Left ventricle myocardium superior (tissue), 1 donor: ENCODE measurements around the gene ACE. TPM values are rescaled to one million over a fixed set of nuclear protein-coding genes. Genes with fewer than 3 reads are reported as not detected.
"Not testable (repeated sequence)": the region's sequence is repeated elsewhere in the genome, so short reads cannot be mapped to it uniquely, and the experiment has no call there.

Source experiments
- ATAC-seq: fragments of 200-7000 bp; cut with Tn5 transposase; one replicate; pipeline ENCODE4 v1.9.1; 2020; ENCODE audit warnings: mild to moderate bottlenecking, moderate library complexity
- DNase-seq: peaks from one replicate; pipeline ENCODE4 v3.0.0-alpha.2; 2020
- intact Hi-C: fragments of 100-400 bp; cut with micrococcal nuclease; formaldehyde crosslinking; loops from one replicate; pipeline ENCODE4 v1.11.0; 2022
- total RNA-seq: library from RNA; stranded (reverse); fragmentation: NEBNext Ultra II Directional; extraction: Animal tissue kit (Norgen Biotek cat#: 25700); gene quantifications from one replicate; pipeline ENCODE4 v1.2.1, GENCODE V29; 2021
- donor health status: DM: no; HTN: yes; CAD: no; lungs with severe emphysema.

Gene ACE
- total RNA-seq, 1 donor from 2014 or later = 5.6 TPM

DNA sequence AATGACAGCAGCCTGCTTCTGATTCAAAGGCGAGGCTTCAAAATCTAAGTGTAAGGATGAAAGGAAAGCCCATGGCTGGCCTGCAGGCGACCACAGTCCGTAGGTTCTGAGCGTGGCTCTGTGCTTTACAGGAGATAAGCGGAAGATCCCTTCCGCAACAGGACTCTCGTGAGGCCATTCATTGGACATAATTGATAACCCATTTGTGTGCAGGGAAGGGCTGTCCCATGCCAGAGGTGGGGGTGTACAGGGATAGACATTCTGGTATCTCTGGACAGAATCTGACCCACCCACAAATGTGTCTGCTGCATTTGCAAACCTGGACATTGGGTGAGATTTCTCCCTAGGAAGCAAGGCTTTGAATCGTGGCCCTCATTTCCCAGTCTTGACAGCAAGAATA is 34.8 kb upstream of the ACE start:
- ATAC-seq (no peak), DNase-seq (no peak)
- intact Hi-C loops = no loop called here

DNA sequence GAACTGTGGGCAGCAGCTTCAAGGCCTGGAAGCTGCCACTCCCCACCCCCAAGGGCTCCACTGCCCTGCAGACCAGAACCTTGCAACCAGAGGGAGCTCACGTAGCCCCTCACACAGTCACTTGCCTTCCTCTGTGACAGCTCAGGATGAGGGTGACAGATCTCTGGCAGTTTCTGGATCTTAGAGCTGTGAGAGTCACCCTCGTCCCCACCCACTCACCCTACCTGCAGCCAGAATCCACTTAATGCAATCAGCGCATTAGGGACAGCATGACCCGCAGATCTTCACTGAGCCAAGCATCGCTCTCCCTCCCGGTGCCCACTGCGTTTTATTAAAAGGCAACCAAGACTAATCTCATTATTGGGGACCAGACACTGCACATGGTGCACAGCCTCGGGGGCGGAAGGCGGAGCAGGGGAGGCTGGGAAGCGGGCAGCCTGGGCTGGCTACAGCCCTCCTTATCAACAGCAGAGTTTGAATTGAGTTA is 34.3 kb upstream of the ACE start:
- DNase-seq (no peak), ATAC-seq (peak; percentile 44)
- intact Hi-C loops = no loop called here

DNA sequence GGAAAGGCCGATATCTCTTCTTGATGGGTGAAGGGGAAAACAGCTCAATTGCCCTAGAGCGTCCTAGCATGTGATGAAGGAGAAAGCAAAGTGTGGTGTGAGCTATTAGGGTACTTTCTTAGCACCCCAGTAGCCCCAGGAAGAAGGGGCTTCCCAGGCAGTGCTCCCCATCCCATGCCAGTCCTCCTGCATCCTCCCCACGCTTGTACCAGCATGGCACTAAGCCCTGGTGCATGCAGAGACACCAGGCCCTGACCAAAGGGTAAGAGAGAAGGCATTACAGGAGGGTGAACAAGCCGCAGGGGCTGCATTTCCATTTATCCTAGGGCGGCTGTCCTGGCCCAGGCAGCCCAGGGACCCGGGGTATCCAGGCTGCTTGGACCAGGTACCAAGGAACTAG is 33.8 kb upstream of the ACE start:
- ATAC-seq (no peak), DNase-seq (no peak)
- intact Hi-C loops = no loop called here

DNA sequence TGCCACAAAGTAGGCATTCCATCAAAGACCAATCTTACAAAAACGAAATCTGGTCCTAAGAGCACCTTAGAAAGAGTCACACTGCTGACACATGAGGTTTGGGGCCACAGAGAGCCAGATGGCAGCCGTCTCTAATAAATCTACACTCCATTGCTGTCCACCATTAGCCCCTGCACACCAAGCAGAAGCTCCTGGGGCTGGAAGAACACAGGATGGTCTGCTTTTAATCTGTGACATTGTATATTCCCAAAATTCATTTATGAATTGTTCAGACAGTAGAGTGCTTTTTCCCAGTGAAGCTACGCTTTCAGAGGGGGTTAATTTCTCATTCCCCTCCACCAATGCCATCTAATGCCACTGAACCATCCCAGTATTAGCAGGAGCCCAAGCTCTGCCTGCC is 32.4 kb upstream of the ACE start:
- ATAC-seq (no peak), DNase-seq (no peak)
- intact Hi-C loops = no loop called here

DNA sequence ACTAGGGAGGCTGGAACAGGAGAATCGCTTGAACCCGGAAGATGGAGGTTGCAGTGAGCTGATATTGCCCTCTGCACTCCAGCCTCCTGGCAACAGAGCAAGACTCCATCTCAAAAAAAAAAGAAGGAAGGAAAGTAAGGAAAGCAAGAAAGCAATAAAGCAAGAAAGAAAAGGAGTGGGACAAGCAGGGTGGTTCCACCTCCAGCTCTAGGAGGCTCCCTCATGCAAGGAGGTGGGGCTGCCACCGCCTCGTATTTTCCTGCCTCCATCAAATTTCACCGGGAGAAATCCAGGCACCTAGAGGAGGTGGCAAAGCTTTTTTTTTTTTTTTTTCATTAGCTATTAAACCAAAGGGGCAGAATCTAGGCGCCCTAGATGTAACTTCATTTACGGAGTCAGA is 31.8 kb upstream of the ACE start:
- intact Hi-C loops = no loop called here
- ATAC-seq (no peak), DNase-seq (peak; percentile 10)

DNA sequence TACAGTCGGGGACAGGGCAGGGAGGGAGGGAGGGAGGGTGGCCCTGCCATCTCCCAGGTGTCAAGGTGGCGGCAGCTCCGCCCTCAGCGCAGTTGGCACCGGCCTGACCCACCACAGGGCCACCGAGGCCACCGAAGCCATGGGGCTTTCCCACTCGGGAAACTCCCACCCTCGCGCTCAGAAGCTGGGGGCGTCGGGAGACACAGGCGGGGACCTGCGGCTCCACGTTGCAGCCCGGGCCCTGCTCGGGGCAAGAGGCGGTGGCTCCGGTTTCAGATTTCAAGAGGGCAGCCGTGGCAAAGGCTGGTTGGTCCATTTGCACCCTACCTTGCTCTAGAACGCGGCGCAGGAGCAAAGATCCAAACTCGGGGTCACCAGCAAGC is 31.3 kb upstream of the ACE start:
- DNase-seq (peak; percentile 40), ATAC-seq (no peak)
- intact Hi-C loops = no loop called here

DNA sequence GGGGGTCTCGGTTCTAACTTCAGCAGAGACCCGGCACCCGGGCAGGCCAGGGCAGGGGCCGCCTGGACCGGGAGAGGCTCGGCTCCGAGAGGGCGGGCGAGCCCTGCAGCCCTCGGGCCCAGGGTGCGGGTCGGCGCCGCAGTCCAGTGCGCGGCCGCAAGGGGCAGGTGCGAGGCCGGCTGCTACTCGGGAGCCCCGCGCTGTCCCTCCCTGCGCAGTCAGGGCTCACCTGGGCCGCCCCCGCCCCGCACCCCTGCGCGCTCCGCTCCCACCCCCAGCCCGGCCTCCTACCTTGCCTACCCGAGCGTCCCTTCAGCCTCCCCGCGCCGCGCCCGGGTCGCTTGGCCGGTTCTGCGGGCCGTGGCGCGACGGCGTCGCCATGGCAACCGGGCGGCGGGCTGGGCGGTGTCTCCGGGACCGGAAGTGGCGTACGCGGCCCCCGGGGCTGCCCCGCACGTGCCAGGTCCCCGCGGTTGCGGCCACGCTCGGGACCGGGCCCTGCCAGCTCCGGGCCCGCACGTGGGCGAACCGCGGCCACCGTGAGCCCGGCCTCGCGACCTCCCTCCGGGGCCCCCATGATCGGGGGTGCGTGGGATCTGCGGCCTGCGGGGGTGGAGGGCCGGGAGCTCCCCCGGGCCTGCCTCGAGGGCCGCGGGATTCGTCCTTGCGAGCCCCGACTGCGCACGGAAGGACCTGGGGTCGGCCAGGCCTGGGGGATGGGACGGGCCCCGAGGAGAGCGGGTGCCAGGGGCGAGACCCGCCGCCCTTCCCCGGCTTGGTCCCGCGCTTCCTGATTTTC is 30.7 kb upstream of the ACE start, which contains the start of gene CYB561:
Gene CYB561 (minus strand): TSS at position 353 of the 799 bp plus-strand sequence. CDS start 8,759 bp downstream, outside the sequence.
- intact Hi-C loops = no loop called here
- DNase-seq = peak; percentile 89
- ATAC-seq = peak; percentile 83

DNA sequence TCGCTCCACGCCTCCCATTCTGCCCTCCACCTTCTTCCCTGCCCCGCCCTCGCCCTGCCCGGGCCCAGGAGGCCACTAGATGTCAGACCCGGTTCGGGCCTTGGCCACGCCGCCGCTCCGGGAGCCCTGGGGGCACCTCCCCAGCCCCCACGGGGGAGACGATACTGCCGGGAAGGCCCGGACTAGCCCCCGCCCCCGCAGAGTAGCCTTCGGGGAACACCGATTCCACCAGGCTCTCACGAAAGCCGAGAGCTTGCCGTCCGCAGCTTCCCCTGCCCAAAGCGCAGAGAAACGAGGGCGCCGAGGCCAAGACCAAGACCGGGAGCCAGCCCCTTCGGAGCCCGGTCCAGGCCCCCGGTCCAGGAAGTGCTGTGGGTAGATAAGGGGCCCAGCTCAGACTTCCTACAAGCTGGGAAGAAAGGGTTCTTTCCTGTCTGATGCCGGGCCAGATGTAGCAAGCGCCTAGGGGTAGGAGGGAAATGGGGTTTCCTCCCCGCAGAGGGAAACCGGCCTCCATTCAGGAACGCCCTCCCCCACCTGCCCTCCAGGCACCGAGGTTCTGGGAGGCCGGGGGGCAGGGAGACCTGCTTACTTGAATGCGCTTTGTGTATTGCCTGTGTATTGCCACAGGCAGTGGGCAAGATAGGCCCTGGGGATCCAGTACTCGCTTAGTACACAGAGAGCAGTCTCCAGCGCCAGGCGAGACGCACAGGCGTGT is 29.9 kb upstream of the ACE start:
- intact Hi-C loops = no loop called here
- DNase-seq (peak; percentile 80), ATAC-seq (peak; percentile 68)

DNA sequence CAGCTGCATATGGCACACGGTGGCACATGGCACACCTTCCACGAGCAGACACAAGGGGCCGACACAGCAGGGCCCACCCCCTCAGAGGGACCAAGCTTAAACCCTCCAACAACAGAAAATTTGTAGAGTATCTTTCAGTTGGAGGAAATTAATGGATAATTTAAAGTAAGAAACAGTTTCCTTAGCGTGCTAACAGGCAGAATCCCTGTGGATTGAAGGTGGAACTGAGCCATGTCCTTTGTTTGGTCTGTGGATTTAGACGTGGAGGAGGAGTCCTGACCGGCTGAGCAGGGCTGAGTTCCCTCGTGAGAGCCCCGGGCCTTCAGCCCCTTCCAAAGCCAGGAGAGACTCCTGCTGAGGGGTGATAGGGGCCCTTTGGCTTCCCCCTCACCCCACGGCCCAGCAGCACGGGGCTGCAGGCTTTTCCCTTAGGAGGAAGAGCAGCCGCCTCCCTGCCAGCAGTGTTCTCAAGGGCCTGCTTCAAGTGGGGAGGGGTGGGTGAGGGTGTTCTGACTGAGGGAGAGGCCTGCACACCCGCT is 29.3 kb upstream of the ACE start:
- ATAC-seq = no peak
- intact Hi-C loops = no loop called here

DNA sequence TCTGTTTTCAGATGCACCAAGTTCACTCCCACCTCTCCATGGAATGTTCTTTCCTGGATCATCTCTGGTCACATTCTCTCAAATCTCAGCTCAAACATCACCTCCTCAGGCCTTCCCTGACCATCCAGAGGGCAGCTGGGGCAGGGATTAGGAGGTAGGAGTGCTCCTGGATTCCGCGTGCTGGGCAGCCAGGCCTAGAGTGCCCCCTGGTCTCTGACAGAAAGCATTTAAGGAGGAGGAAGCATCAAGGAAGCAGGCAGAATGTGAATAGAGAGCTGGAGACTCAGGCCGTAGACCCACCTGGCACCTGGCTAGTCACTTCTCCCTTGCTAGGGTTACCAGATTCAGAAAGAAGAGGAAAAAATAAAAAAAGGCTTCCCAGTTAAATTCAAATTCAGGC is 28.2 kb upstream of the ACE start:
- DNase-seq (no peak), ATAC-seq (no peak)
- intact Hi-C loops = no loop called here

More for the DNA sequence above, 29.3 kb upstream of the ACE start:
- DNase-seq = peak; percentile 26

DNA sequence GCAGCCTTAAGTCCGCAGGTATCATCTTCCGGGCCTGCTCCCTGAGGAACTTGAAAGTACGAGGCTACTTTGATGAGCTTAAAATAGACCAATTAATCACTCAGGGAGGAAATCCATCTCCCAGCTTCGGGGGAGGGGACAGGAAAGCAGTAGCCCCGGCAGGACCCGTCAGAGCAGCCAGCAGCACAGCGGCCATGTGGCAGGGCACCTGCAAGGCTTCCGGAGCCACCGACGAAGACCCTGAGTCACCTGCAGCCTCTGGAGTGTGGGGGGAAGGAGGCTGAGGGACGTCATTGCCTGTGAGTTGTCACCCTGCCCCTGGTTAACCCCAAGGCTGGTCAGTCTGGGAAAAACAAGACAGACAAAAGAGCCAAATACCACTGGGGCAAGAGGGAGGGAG is 26.3 kb upstream of the ACE start:
- intact Hi-C loops = no loop called here
- no peak for ATAC-seq
- peak; percentile 25 for DNase-seq

DNA sequence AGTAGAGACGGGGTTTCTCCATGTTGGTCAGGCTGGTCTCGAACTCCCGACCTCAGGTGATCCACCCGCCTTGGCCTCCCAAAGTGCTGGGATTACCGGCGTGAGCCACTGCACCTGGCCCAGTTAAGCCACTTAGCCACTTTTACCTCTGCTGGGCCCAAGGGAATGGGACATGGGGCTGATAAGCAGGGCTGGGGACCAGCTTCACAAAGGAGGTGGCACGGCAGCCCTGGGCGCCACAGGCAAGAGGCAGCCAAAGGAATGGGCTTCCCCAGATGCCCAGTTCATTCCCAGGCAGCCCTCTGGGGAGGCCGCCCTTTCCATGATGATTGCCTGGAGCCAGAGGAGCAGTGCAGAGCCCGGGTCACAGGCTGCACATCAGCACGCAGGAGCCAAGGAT is 25.7 kb upstream of the ACE start:
- intact Hi-C loops = no loop called here
- no peak for ATAC-seq
- DNase-seq = peak; percentile 7

DNA sequence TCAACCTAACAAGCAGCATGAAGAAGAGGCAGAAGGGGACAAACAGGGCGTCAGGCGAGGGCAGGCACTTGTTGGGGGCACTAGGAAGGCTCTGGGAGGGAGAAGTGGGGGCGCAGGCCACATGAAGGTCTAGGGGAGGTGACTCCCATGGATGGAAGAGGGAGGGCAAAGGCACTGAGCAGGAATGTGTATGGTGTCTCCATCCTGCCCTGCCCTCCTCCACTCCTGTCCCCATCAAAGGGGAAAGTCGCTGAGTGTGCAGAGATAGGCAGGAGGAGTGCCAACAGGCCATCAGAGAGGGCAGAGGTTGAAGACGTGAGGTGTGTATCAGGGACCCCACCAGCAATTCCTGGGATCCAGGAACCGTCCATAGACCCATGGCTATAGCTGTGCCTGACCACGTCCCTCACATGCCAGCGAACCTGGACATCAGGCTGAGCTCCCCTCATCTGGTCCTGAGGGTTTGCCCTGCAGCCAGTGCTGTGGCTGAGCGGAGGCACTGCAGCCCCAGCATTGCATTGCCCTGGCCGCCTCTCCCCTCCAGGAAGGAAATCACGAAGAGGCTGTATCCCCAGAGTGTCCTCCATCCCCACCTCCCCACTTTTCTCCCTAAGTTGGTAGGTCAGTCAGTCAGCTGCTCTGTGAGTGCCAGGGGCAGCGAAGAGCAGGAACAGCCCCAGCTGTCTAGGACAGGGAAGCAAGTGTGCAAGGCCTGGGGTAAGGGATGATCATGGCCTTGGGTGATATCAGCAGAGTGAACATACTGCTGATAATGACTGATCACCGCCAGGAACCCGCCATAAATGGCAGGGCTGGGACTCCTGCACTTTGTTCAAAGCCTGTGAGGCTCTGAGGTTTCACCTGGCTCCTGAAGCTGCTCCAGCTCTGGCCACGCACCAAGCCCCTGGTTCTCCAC is 24.6 kb upstream of the ACE start:
- peak; percentile 19 for DNase-seq
- intact Hi-C loops = no loop called here
- no peak for ATAC-seq

DNA sequence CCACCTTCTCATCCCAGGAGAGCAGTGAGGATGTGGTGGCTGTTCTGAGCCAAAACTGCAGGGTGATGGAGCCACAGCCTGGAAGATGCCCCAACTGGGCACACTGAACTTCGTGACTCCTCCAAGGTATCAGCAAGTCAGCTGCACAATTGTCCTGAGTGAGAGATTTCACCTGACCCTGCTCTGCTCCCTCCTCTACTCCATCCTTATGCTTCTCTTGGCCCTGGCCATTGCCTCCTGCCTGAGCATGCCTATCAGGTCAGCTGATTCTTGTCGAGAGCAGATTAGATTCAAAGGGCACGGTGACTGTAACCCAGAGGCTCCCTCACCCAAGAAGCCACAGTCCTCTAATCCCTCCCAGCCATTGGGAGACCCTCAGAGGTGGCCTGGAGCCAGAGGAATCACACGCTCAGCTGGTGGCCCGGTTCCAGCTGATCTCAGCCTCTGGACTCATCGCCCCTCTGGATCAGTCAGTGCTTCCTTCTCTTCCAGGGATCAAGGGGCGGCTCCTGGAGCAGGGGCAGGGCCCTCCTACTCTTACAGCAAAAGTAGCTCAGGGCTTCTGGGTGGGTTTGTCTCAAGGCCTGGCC is 23.8 kb upstream of the ACE start:
- no peak for ATAC-seq
- DNase-seq = peak; percentile 21
- intact Hi-C loops = no loop called here

DNA sequence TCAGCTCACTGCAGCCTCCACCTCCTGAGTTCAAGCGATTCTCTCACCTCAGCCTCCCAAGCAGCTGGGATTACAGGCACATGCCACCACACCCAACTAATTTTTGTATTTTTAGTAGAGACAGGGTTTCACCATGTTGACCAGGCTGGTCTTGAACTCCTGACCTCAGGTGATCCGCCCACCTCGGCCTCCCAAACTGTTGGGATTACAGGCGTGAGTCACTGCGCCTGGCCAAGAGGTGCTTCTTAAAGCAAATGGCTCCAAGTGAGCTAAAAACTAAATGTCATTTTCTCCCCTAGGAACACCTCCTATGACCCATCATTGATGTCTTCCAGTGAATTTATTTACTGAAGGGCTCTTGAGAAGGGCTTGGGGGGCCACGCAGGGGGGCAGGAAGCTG is 22.5 kb upstream of the ACE start:
- intact Hi-C loops, ATAC-seq: not testable (repeated sequence)
- peak; percentile 3 for DNase-seq

DNA sequence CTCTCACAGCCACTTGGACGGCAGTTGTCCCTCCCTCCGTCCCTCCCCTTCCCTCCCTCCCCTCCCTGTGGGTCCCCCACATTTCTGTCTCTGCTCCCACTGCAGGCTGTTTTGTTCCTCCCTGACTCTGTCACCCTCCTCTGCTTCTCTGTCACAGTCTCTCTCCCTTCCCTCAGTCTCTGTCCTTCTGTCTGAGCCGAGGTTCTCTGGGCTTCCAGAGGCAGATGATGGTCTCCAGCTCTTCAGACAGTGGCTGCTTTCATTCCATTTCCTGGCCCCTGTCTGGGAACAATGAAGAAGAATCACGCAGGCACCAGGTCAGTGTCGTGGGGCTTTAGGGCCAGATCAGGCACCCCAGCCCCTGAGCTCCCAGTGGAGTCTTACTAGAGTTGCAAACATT is 21.9 kb upstream of the ACE start:
- DNase-seq (no peak), ATAC-seq (no peak)
- intact Hi-C loops = no loop called here

DNA sequence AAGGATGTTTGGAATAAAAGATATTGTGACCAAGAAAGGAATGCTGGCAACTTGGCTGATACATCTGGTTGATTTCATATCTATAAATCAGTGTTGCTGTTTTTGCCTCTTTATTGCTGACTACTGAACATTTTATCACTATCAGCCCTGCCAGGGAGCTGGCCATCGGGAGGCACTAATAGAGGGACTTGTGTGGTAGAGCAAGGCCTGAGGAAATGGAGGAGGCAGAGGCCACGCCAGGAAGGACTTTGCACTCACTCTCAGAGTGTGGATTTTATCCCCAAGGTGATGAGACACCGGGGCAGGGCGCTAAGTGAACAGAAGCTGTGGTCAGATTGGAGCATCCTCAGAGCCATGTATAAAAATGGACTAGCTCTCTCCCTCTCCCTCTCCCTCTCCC is 21.4 kb upstream of the ACE start:
- intact Hi-C loops = no loop called here
- ATAC-seq (no peak), DNase-seq (peak; percentile 7)

DNA sequence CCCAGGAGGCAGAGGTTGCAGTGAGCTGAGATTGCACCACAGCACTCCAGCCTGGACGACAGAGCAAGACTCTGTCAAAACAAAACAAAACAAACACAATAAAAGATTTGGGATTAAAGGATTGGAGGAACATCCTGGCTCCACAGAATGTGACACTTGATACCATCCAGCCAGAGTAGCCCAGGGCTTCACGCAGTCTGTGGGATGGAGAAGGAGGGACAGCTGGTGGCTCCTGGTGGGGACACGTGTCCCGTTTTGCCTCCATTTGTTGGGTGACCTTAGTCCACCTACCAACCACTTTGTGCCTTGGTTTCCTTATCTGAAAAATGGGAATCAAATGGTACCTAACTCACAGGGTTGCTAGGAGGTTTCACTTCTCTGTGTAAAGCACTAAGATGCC is 18.4 kb upstream of the ACE start:
- ATAC-seq (no peak), DNase-seq (no peak)
- intact Hi-C loops = no loop called here

DNA sequence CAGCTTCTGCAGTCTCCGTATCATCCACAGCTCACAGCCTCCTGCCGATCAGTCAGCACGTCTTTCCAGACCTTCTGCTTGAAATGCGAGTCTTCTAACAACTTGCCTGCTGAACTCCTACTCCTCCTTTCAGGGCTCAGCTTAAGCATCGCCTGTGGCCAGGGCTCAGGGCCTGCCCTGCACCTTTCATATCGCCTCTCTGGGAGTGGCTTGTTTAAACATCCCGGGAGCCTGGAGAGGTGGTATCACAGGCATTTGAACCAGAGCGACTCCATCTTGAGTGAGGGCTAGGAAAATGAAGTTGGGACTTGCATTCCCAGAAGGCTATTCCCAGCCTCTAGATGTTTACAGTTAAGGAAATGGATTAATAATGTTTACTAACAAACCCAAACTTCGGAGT is 16.8 kb upstream of the ACE start:
- peak; percentile 10 for DNase-seq
- intact Hi-C loops = no loop called here
- ATAC-seq = no peak
